Mesenchymal stem cell (in vitro differentiated cells and primary cell): ENCODE results near the gene ADPRH.

Experiments used
- DNase-seq: peaks from one replicate; pipeline ENCODE4 v3.0.0-alpha.2; 2013
- H2AFZ ChIP-seq: one replicate; pipeline ENCODE4 v1.6.1; 2013; ENCODE audit warnings: low read depth, mild to moderate bottlenecking, control low read depth, inconsistent platforms, low read length, moderate library complexity
- H2AK5ac ChIP-seq: 2 replicates; pipeline ENCODE4 v1.6.1; 2013; ENCODE audit warnings: low read length, moderate library complexity, mild to moderate bottlenecking, inconsistent platforms; ENCODE audit not compliant: severe bottlenecking
- H2BK120ac ChIP-seq: one replicate; pipeline ENCODE4 v1.6.1; 2013; ENCODE audit warnings: low read depth, mild to moderate bottlenecking, inconsistent platforms, low read length, moderate library complexity
- H2BK12ac ChIP-seq, 2 experiments: one replicate each; pipeline ENCODE4 v1.6.1; 2013; ENCODE audit warnings: inconsistent platforms in 2 of 2, low read length in 2 of 2, mild to moderate bottlenecking in 2 of 2, moderate library complexity in 2 of 2, control low read depth in 1 of 2
- H2BK15ac ChIP-seq: one replicate; pipeline ENCODE4 v1.6.1; 2013; ENCODE audit warnings: mild to moderate bottlenecking, low read depth, inconsistent platforms; ENCODE audit not compliant: poor library complexity, severe bottlenecking
- H2BK5ac ChIP-seq: 2 replicates; pipeline ENCODE4 v1.6.1; 2013; ENCODE audit warnings: low read depth, mild to moderate bottlenecking, low read length, control low read depth, inconsistent platforms; ENCODE audit not compliant: poor library complexity, severe bottlenecking
- H3K14ac ChIP-seq, 2 experiments: one replicate each; pipeline ENCODE4 v1.6.1; 2013; ENCODE audit warnings: inconsistent platforms in 2 of 2, low read length in 2 of 2, control low read depth in 1 of 2, mild to moderate bottlenecking in 1 of 2, moderate library complexity in 1 of 2
- H3K18ac ChIP-seq, 2 experiments: one replicate each; pipeline ENCODE4 v1.6.1; 2013; ENCODE audit warnings: inconsistent platforms in 2 of 2, low read length in 2 of 2, control low read depth in 1 of 2, low read depth in 1 of 2, mild to moderate bottlenecking in 1 of 2
- H3K23ac ChIP-seq, 2 experiments: one replicate each; pipeline ENCODE4 v1.6.1; 2013; ENCODE audit warnings: inconsistent platforms in 2 of 2, low read length in 2 of 2, mild to moderate bottlenecking in 2 of 2, moderate library complexity in 2 of 2, control low read depth in 1 of 2
- H3K27ac ChIP-seq: 2 replicates; pipeline ENCODE4 v1.5.1; 2013; ENCODE audit warnings: mild to moderate bottlenecking, moderate library complexity, low read length, control low read depth, inconsistent platforms; ENCODE audit not compliant: poor library complexity, severe bottlenecking
- H3K27me3 ChIP-seq, 2 experiments: 2 replicates each; pipeline versions ENCODE4 v1.6.1 to v1.7.0; 2013; ENCODE audit warnings: low read length in 2 of 2, mild to moderate bottlenecking in 2 of 2, moderate library complexity in 2 of 2, control low read depth in 1 of 2, inconsistent platforms in 1 of 2; ENCODE audit not compliant: control insufficient read depth in 1 of 2, insufficient read depth in 1 of 2
- H3K36me3 ChIP-seq, 2 experiments: 2 replicates each; pipeline versions ENCODE4 v1.6.1 to v1.7.0; 2013; ENCODE audit warnings: low read length in 2 of 2, control low read depth in 1 of 2, inconsistent platforms in 1 of 2, low read depth in 1 of 2, mild to moderate bottlenecking in 1 of 2; ENCODE audit not compliant: insufficient read depth in 2 of 2, control insufficient read depth in 1 of 2
- H3K4ac ChIP-seq, 2 experiments: one replicate each; pipeline ENCODE4 v1.6.1; 2013; ENCODE audit warnings: inconsistent platforms in 2 of 2, low read length in 2 of 2, mild to moderate bottlenecking in 2 of 2, moderate library complexity in 2 of 2, control low read depth in 1 of 2, low read depth in 1 of 2
- H3K4me1 ChIP-seq: 2 replicates; pipeline ENCODE4 v1.6.1; 2013; ENCODE audit warnings: low read depth, low read length, control low read depth; ENCODE audit not compliant: control insufficient read depth, insufficient read depth
- H3K4me2 ChIP-seq: 2 replicates; pipeline ENCODE4 v1.6.1; 2013; ENCODE audit warnings: low read length, mild to moderate bottlenecking, inconsistent platforms; ENCODE audit not compliant: poor library complexity, severe bottlenecking
- H3K4me3 ChIP-seq, 2 experiments: 2 replicates each; pipeline versions ENCODE4 v1.5.1 to v1.7.0; 2013; ENCODE audit warnings: low read length in 2 of 2, mild to moderate bottlenecking in 2 of 2, control low read depth in 1 of 2, low read depth in 1 of 2; ENCODE audit not compliant: insufficient read depth in 1 of 2
- H3K79me1 ChIP-seq: replicated peaks from 2 replicates; pipeline ENCODE4 v1.6.1; 2013; ENCODE audit warnings: mild to moderate bottlenecking, control low read depth, low read length, inconsistent platforms; ENCODE audit not compliant: poor library complexity, severe bottlenecking
- H3K9ac ChIP-seq: 2 replicates; pipeline ENCODE4 v1.7.0; 2013; ENCODE audit warnings: mild to moderate bottlenecking, low read length, moderate library complexity
- H3K9me3 ChIP-seq: 2 replicates; pipeline ENCODE4 v1.7.0; 2013; ENCODE audit warnings: mild to moderate bottlenecking, low read length; ENCODE audit not compliant: control insufficient read depth
- H4K8ac ChIP-seq: one replicate; pipeline ENCODE4 v1.6.1; 2013; ENCODE audit warnings: inconsistent platforms, mild to moderate bottlenecking, low read length, moderate library complexity
- H4K91ac ChIP-seq: one replicate; pipeline ENCODE4 v1.6.1; 2013; ENCODE audit warnings: mild to moderate bottlenecking, low read length, inconsistent platforms
- WGBS: methylation state at CpG from one replicate; pipeline ENCODE4 v1.1.7; 2013; ENCODE audit warnings: mixed read lengths; 5-methylcytosine and 5-hydroxymethylcytosine counted together

Gene ADPRH

GRCh38 chr3:119534296-119534695 is 45.0 kb upstream of the ADPRH start:
- H2AK5ac ChIP-seq: no peak overlapping the region
- no peaks in the 10 kb centered on the region for H3K9me3 ChIP-seq

GRCh38 chr3:119536757-119537156 is 42.5 kb upstream of the ADPRH start:
- H3K18ac ChIP-seq: no peak overlapping the region
- 100% methylated on average over 4 of the region's 4 CpGs for WGBS
- no peak overlapping the region for H2BK120ac ChIP-seq
- H3K23ac ChIP-seq: no peak overlapping the region
- H3K4me1 ChIP-seq: peaks cover 1% of the 10 kb centered on the region
- no peak overlapping the region for H3K4me2 ChIP-seq
- H2BK5ac ChIP-seq: no peak overlapping the region
- H4K91ac ChIP-seq: no peak overlapping the region
- no peak overlapping the region for H2AK5ac ChIP-seq
- H2BK15ac ChIP-seq: no peak overlapping the region
- H3K14ac ChIP-seq: no peak overlapping the region
- no peaks in the 10 kb centered on the region for H3K9me3 ChIP-seq
- no peak overlapping the region for H2BK12ac ChIP-seq
- no peaks in the 10 kb centered on the region for H3K79me1 ChIP-seq
- H3K9ac ChIP-seq: no peak overlapping the region
- no peak overlapping the region for H2AFZ ChIP-seq
- DNase-seq: no peak
- no peak overlapping the region for H3K27ac ChIP-seq
- no peak overlapping the region for H4K8ac ChIP-seq
- no peak overlapping the region for H3K4me3 ChIP-seq
- no peak overlapping the region for H3K4ac ChIP-seq
- H3K27me3 ChIP-seq: no peaks in the 10 kb centered on the region
- H3K36me3 ChIP-seq: no peaks in the 10 kb centered on the region

More at GRCh38 chr3:119534296-119534695, 45.0 kb upstream of the ADPRH start:
- Histone ChIP-seq H3K27ac (no peak overlapping the region), H3K4ac (no peak overlapping the region), H3K4me3 (no peak overlapping the region), H3K18ac (no peak overlapping the region), H3K4me1 (no peaks in the 10 kb centered on the region), H3K36me3 (no peaks in the 10 kb centered on the region), H3K4me2 (no peak overlapping the region), H4K8ac (no peak overlapping the region), H2BK5ac (no peak overlapping the region), H3K9ac (no peak overlapping the region), H4K91ac (no peak overlapping the region), H2BK15ac (no peak overlapping the region), H3K27me3 (no peaks in the 10 kb centered on the region), H2BK12ac (no peak overlapping the region), H3K79me1 (no peaks in the 10 kb centered on the region), H3K14ac (no peak overlapping the region), H2BK120ac (no peak overlapping the region), H3K23ac (no peak overlapping the region), H2AFZ (no peak overlapping the region)
- no CpG with 5 or more reads among the region's 1 CpG for WGBS
- no peak for DNase-seq

GRCh38 chr3:119538772-119539171 is 40.5 kb upstream of the ADPRH start:
- Histone ChIP-seq H4K8ac (no peak overlapping the region), H3K4me1 (peaks cover 1% of the 10 kb centered on the region), H3K4me3 (no peak overlapping the region), H3K9ac (no peak overlapping the region), H3K27ac (no peak overlapping the region), H3K18ac (no peak overlapping the region), H3K4me2 (no peak overlapping the region), H2BK5ac (no peak overlapping the region), H3K36me3 (no peaks in the 10 kb centered on the region), H2BK12ac (no peak overlapping the region), H4K91ac (no peak overlapping the region), H2AFZ (no peak overlapping the region), H2BK15ac (no peak overlapping the region), H3K23ac (no peak overlapping the region), H3K14ac (no peak overlapping the region), H3K4ac (no peak overlapping the region), H3K79me1 (no peaks in the 10 kb centered on the region), H3K27me3 (no peaks in the 10 kb centered on the region), H3K9me3 (no peaks in the 10 kb centered on the region), H2BK120ac (no peak overlapping the region), H2AK5ac (no peak overlapping the region)
- no CpG with 5 or more reads among the region's 1 CpG for WGBS
- DNase-seq: no peak

- H3K79me1 ChIP-seq: no peaks in the 10 kb centered on the region
- H3K4me1 ChIP-seq: peaks cover 1% of the 10 kb centered on the region
- H2BK120ac ChIP-seq: no peak overlapping the region
- no peak overlapping the region for H3K14ac ChIP-seq
- H2AFZ ChIP-seq: no peak overlapping the region
- no peak overlapping the region for H2BK15ac ChIP-seq
- no peak overlapping the region for H3K4me2 ChIP-seq
- H3K9ac ChIP-seq: no peak overlapping the region
- no peak overlapping the region for H2BK12ac ChIP-seq
- H3K27ac ChIP-seq: no peak overlapping the region
- 57% methylated on average over 3 of the region's 3 CpGs for WGBS
- no peak for DNase-seq
- H3K18ac ChIP-seq: no peak overlapping the region
- no peaks in the 10 kb centered on the region for H3K9me3 ChIP-seq
- no peak overlapping the region for H3K23ac ChIP-seq
- H3K4me3 ChIP-seq: no peak overlapping the region
- H4K91ac ChIP-seq: no peak overlapping the region
- H3K36me3 ChIP-seq: no peaks in the 10 kb centered on the region
- peak overlapping the region; percentile 88 for H2AK5ac ChIP-seq
- peak overlapping the region; percentile 53 for H2BK5ac ChIP-seq
- no peak overlapping the region for H3K4ac ChIP-seq
- H3K27me3 ChIP-seq: no peaks in the 10 kb centered on the region
- H4K8ac ChIP-seq: no peak overlapping the region
Observed at GRCh38 chr3:119541547-119541946, 37.7 kb upstream of the ADPRH start.
